ENCODE measurements around the gene DENND2D.
"Not testable (repeated sequence)": the region's sequence is repeated elsewhere in the genome, so short reads cannot be mapped to it uniquely, and the experiment has no call there.

The DENND2D gene

DNA sequence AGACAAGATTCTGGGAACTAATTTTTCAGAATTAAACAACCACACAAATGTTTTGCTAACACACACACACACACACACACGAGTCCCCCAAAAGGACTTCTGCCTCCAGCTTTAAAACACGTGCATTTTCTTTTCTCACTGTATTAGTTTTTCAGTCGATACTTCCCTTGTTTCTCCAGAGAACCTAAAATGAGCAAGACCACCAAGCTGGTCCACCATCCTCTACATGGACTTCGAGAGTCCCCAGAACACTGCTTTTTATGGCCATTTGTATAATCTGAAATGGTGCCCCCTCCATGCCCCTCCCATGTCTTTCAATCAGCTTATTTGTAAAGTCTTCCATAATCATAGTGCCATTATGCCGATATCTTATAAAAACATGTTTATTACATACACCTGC lies 16.3 kb upstream of the DENND2D start:
- H3K27ac ChIP-seq (ENCODE audit: extremely low read depth, low read depth, low read length): no peak overlapping the region
- H3K9me3 ChIP-seq (ENCODE audit: control insufficient read depth, insufficient read depth, low read depth, low read length): no peaks in the 10 kb centered on the region
- POLR2A ChIA-PET: no interaction called here
- no peak overlapping the region for H3K4me3 ChIP-seq (ENCODE audit: low read depth, low read length)
- H3K36me3 ChIP-seq (ENCODE audit: control insufficient read depth in 2 of 2, insufficient read depth in 1 of 2, low read length in 2 of 2): no peaks in the 10 kb centered on the region
- CTCF ChIA-PET: interaction anchor here (0.6 kb wide), 1 partner anchor 393 kb away, joined by 6 read pairs; no protein-coding TSS in a partner anchor
- no peaks in the 10 kb centered on the region for H3K4me1 ChIP-seq (ENCODE audit: control insufficient read depth, insufficient read depth, low read length)
- no peak for TF ChIP-seq WT1 (tag by site-specific recombination; IDR thresholded peaks at IDR 0.05)

GRCh38 chr1:111215285-111215684 lies 14.8 kb upstream of the DENND2D start:
- H3K36me3 ChIP-seq (ENCODE audit: control insufficient read depth in 2 of 2, insufficient read depth in 1 of 2, low read length in 2 of 2); H3K9me3 ChIP-seq (ENCODE audit: control insufficient read depth, insufficient read depth, low read depth, low read length); H3K27ac ChIP-seq (ENCODE audit: extremely low read depth, low read depth, low read length); H3K4me3 ChIP-seq (ENCODE audit: low read depth, low read length); POLR2A ChIA-PET; H3K4me1 ChIP-seq (ENCODE audit: control insufficient read depth, insufficient read depth, low read length): not testable (repeated sequence)
- CTCF ChIA-PET: interaction anchor here (1.1 to 1.4 kb wide), 2 partner anchors 13 to 185 kb away, joined by 3 to 4 read pairs; partner anchors contain the start of gene CHI3L2

DNA sequence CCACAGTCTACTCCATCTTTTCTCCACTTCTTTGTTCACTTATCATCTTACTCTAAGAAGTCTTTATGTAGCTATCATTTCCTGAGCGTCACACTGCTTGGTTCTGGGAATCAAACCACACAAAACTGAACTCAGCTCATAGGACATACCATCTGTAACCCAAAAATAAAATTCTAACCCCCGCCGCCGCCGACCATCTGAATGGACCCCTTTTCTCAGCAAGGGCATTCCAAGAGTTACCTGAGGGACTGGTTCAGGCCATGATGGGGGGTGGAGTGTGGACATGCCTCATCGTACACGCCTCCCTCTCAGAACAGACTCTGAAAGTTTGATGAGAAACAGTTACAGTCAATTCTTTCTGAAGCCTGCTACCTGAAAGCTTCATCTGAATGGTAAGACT lies 14.4 kb upstream of the DENND2D start:
- H3K36me3 ChIP-seq (ENCODE audit: control insufficient read depth in 2 of 2, insufficient read depth in 1 of 2, low read length in 2 of 2): no peaks in the 10 kb centered on the region
- no peak overlapping the region for H3K4me3 ChIP-seq (ENCODE audit: low read depth, low read length)
- CTCF ChIA-PET: interaction anchor here (0.9 to 1.4 kb wide), 4 partner anchors 8 to 185 kb away, joined by 3 to 4 read pairs (median 4); partner anchors contain the start of gene CHI3L2
- POLR2A ChIA-PET: interaction anchor here (0.7 kb wide), 1 partner anchor 69 kb away, joined by 3 read pairs; no protein-coding TSS in a partner anchor
- no peaks in the 10 kb centered on the region for H3K4me1 ChIP-seq (ENCODE audit: control insufficient read depth, insufficient read depth, low read length)
- H3K9me3 ChIP-seq (ENCODE audit: control insufficient read depth, insufficient read depth, low read depth, low read length): no peaks in the 10 kb centered on the region
- TF ChIP-seq OSR2 (tag by site-specific recombination; IDR thresholded peaks at IDR 0.05): no peak
- TF ChIP-seq, protein P1, sequence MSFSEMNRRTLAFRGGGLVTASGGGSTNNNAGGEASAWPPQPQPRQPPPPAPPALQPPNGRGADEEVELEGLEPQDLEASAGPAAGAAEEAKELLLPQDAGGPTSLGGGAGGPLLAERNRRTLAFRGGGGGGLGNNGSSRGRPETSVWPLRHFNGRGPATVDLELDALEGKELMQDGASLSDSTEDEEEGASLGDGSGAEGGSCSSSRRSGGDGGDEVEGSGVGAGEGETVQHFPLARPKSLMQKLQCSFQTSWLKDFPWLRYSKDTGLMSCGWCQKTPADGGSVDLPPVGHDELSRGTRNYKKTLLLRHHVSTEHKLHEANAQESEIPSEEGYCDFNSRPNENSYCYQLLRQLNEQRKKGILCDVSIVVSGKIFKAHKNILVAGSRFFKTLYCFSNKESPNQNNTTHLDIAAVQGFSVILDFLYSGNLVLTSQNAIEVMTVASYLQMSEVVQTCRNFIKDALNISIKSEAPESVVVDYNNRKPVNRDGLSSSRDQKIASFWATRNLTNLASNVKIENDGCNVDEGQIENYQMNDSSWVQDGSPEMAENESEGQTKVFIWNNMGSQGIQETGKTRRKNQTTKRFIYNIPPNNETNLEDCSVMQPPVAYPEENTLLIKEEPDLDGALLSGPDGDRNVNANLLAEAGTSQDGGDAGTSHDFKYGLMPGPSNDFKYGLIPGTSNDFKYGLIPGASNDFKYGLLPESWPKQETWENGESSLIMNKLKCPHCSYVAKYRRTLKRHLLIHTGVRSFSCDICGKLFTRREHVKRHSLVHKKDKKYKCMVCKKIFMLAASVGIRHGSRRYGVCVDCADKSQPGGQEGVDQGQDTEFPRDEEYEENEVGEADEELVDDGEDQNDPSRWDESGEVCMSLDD (tag by site-specific recombination; IDR thresholded peaks at IDR 0.05): no peak
- no peak for TF ChIP-seq ATF2 (tag by site-specific recombination; IDR thresholded peaks at IDR 0.05; ENCODE audit: low read depth)
- TF ChIP-seq ZNF624 (tag by site-specific recombination; IDR thresholded peaks at IDR 0.05): no peak
- no peak for TF ChIP-seq ZNF621 (tag by site-specific recombination; IDR thresholded peaks at IDR 0.05)
- TF ChIP-seq ZNF768 (tag by site-specific recombination; IDR thresholded peaks at IDR 0.05): no peak
- TF ChIP-seq MZF1 (tag by site-specific recombination; IDR thresholded peaks at IDR 0.05; ENCODE audit: borderline replicate concordance): no peak
- no peak for TF ChIP-seq ZNF184 (tag by site-specific recombination; IDR thresholded peaks at IDR 0.05)
- no peak for TF ChIP-seq ZNF350 (tag by site-specific recombination; IDR thresholded peaks at IDR 0.05)
- no peak for TF ChIP-seq ZNF391 (tag by site-specific recombination; IDR thresholded peaks at IDR 0.05; ENCODE audit: borderline replicate concordance, low read depth)
- no peak for TF ChIP-seq BCL6B (tag by site-specific recombination; IDR thresholded peaks at IDR 0.05)
- TF ChIP-seq ZSCAN23 (tag by site-specific recombination; IDR thresholded peaks at IDR 0.05): no peak
- TF ChIP-seq SP3 (tag by site-specific recombination; IDR thresholded peaks at IDR 0.05): no peak
- TF ChIP-seq, protein P2, sequence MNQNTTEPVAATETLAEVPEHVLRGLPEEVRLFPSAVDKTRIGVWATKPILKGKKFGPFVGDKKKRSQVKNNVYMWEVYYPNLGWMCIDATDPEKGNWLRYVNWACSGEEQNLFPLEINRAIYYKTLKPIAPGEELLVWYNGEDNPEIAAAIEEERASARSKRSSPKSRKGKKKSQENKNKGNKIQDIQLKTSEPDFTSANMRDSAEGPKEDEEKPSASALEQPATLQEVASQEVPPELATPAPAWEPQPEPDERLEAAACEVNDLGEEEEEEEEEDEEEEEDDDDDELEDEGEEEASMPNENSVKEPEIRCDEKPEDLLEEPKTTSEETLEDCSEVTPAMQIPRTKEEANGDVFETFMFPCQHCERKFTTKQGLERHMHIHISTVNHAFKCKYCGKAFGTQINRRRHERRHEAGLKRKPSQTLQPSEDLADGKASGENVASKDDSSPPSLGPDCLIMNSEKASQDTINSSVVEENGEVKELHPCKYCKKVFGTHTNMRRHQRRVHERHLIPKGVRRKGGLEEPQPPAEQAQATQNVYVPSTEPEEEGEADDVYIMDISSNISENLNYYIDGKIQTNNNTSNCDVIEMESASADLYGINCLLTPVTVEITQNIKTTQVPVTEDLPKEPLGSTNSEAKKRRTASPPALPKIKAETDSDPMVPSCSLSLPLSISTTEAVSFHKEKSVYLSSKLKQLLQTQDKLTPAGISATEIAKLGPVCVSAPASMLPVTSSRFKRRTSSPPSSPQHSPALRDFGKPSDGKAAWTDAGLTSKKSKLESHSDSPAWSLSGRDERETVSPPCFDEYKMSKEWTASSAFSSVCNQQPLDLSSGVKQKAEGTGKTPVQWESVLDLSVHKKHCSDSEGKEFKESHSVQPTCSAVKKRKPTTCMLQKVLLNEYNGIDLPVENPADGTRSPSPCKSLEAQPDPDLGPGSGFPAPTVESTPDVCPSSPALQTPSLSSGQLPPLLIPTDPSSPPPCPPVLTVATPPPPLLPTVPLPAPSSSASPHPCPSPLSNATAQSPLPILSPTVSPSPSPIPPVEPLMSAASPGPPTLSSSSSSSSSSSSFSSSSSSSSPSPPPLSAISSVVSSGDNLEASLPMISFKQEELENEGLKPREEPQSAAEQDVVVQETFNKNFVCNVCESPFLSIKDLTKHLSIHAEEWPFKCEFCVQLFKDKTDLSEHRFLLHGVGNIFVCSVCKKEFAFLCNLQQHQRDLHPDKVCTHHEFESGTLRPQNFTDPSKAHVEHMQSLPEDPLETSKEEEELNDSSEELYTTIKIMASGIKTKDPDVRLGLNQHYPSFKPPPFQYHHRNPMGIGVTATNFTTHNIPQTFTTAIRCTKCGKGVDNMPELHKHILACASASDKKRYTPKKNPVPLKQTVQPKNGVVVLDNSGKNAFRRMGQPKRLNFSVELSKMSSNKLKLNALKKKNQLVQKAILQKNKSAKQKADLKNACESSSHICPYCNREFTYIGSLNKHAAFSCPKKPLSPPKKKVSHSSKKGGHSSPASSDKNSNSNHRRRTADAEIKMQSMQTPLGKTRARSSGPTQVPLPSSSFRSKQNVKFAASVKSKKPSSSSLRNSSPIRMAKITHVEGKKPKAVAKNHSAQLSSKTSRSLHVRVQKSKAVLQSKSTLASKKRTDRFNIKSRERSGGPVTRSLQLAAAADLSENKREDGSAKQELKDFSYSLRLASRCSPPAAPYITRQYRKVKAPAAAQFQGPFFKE (tag by site-specific recombination; IDR thresholded peaks at IDR 0.05; ENCODE audit: borderline replicate concordance): no peak
- TF ChIP-seq ZNF10 (tag by site-specific recombination; IDR thresholded peaks at IDR 0.05): no peak
- TF ChIP-seq ZBTB1 (tag by site-specific recombination; IDR thresholded peaks at IDR 0.05): no peak
- no peak for TF ChIP-seq ZFP37 (tag by site-specific recombination; IDR thresholded peaks at IDR 0.05)
- no peak for TF ChIP-seq GFI1B (tag by site-specific recombination; IDR thresholded peaks at IDR 0.05)
- TF ChIP-seq ZNF530 (tag by site-specific recombination; IDR thresholded peaks at IDR 0.05; ENCODE audit: low read depth): no peak
- TF ChIP-seq ZNF558 (tag by site-specific recombination; IDR thresholded peaks at IDR 0.05): no peak
- H3K27ac ChIP-seq (ENCODE audit: extremely low read depth, low read depth, low read length): no peak overlapping the region
